ENCODE results near the gene SYK.
"Not testable (repeated sequence)": the region's sequence is repeated elsewhere in the genome, so short reads cannot be mapped to it uniquely, and the experiment has no call there.

SYK gene

DNA sequence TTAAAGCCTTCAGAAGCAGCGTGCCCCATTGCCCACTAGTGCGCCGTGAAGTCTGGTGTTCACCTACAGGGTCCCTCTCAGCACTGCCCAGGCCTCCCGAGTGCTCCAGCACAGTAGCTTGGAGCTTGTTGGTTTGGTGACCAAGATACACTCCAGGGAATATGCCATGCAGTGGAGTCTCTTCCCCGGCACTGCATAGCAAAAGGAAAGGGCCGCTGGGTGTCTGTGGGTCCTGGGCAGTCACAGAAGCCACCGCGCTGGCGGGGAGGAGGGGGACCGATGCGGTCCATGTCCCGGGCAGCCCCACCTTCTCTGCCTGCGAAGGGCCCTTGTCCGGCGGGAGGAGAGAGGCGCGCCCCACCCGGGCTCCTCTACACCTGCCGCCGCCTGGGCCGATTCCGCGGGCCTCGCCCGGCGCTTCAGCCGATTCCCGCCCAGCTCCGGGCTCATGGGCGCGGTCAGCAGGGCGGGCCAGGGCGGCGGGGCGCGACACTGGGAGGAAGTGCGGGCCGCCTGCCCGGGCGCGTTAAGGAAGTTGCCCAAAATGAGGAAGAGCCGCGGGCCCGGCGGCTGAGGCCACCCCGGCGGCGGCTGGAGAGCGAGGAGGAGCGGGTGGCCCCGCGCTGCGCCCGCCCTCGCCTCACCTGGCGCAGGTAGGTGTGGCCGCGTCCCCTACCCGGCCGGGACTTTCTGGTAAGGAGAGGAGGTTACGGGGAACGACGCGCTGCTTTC, at the start of gene SYK:
Gene SYK (plus strand): TSS at position 579 of the 732 bp plus-strand sequence. CDS start 42,080 bp downstream, outside the sequence.
- TF ChIP-seq, protein P1, sequence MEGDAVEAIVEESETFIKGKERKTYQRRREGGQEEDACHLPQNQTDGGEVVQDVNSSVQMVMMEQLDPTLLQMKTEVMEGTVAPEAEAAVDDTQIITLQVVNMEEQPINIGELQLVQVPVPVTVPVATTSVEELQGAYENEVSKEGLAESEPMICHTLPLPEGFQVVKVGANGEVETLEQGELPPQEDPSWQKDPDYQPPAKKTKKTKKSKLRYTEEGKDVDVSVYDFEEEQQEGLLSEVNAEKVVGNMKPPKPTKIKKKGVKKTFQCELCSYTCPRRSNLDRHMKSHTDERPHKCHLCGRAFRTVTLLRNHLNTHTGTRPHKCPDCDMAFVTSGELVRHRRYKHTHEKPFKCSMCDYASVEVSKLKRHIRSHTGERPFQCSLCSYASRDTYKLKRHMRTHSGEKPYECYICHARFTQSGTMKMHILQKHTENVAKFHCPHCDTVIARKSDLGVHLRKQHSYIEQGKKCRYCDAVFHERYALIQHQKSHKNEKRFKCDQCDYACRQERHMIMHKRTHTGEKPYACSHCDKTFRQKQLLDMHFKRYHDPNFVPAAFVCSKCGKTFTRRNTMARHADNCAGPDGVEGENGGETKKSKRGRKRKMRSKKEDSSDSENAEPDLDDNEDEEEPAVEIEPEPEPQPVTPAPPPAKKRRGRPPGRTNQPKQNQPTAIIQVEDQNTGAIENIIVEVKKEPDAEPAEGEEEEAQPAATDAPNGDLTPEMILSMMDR (conservative IDR thresholded peaks at IDR 0.05; ENCODE audit: low read length): no peak
- H3K4me3 ChIP-seq (ENCODE audit: low read length): no peak within 1 kb of the TSS
- no peak for DNase-seq (ENCODE audit: low read depth)

DNA sequence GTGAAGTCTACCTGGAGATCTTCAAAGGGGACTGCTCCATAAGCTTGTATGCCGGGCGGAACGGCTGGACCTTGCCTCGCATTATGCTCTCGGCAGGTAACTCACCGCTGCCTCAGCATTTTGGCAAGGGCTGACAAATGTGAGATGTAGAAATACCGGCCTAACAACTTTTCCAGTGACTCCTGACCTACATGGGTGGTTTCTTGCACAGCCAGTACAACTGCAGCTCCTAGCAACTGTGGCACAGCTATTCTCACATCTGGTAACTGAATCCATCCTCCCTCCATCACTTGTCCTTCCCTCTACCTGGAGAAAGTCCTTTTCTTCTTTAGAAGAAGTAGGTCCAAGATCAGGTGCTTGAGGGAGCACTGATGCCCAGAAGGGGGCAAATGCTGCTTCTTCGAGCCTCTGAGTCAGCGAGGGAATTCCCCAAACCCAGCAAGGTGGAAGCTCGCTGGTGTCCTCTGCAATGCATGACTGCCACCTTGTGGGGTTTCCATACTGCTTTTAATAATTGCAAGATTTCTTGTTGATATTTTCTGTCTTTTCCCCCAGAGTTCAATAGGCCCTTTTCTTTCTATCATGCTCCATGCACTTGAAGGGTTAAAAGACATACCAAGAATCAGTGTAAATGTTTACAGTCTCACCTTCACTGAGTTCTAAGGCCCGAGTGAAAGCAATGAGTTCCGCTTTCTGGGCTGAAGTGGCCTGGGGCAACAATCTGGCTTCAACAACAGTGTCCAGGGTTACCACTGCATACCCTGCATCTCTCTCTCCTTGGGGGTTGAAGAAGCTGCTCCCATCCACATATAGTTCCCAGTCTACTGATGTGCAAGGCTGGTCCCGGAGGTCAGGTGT, 45.9 kb upstream of the SYK start:
- H3K4me3 ChIP-seq (ENCODE audit: low read length): not testable (repeated sequence)
- TF ChIP-seq, protein P1 (conservative IDR thresholded peaks at IDR 0.05; ENCODE audit: low read length): peak; percentile 40
- peak; percentile 15 for DNase-seq (ENCODE audit: low read depth)

DNA sequence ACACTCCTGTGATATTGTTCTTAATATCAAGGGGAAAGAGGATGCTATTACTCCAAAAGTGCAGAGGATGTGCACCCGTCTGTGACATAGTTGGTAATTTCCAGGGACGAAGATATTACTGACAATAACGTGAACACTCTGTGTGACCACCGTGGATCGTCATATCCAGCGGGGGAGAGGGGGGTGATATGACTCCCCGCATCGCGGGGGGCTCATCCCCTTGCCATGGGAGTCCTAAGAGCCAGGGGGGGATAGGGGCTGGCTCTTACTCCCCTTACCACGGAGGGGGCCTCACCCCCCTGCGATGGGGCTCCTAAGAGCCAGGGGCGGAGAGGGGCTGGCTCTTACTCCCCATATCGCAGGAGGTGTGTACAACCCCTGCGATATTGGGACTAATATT, 41.0 kb upstream of the SYK start:
- not testable (repeated sequence) for DNase-seq (ENCODE audit: low read depth); H3K4me3 ChIP-seq (ENCODE audit: low read length)

DNA sequence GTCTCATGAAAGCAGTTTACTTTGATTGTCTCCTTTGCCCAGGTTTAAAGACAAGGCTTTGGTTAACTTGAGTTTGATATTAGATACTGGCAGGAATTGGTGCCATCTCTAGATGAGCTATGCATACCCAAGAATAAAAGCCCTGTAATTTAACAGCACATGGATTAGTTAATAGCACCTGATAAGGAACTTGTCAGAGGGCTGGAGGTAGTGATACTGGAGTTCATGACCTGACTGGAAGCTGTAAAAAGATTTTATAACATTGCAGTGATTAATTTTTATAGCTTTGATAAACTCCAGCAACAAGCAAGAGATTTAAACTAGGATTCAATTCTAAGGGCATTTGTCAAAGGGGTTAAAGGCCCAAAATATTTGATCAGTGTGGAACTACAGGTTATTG, 34.9 kb upstream of the SYK start:
- TF ChIP-seq, protein P1 (conservative IDR thresholded peaks at IDR 0.05; ENCODE audit: low read length): no peak
- no peak for DNase-seq (ENCODE audit: low read depth)
- H3K4me3 ChIP-seq (ENCODE audit: low read length): no peak overlapping the region

DNA sequence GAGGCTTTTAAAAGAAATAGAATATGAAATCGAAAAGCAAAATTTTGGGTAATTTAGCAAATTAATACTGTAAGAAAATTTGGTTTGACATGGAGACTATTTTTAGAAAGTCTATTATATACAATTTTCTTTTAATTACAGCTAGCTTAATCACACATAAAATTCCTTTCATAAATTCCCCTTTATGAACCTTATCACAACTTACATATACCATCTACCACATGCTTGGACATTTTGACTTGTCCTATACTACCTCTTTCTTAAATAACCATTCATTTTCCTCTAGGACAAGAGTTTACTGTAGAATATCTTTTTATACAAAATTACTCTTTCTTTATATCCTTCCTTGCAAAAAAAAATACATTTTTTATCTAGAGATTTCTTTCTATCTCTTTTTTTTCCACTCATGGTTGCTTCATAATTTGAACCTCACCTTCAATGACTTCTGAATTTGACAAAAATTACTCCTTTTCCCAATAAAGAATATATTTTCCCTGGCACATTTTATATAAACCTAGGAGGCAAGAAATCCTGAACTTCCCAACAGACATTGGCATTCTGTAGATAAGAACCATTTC, 34.0 kb upstream of the SYK start:
- no peak for DNase-seq (ENCODE audit: low read depth)
- TF ChIP-seq, protein P1 (conservative IDR thresholded peaks at IDR 0.05; ENCODE audit: low read length): no peak

DNA sequence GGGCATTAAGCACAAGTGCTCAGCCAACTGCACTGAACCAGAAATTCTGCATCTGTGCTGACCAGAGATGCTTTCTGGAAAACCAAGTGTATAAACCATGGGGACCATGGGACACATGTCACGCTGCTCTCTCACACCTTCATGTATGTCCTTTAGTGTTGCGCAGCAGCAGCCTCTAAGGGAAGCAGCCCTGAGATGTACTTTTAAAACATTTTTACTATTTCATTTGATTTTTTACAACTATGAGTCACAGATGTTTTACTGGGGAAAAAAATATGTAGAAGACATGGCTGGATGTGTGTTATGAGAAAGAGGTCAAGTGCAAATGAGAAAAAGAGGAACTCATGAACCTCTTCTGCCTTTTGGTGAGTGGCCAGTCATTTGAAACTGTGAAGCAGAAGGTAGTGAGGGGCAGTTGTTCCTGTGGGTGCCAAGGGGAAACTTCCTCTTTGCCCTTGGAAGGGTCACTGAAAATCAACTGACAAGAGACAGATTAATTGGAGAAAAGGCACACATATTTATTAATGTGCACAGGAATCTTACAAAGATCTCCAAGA, 31.4 kb upstream of the SYK start:
- TF ChIP-seq, protein P1 (conservative IDR thresholded peaks at IDR 0.05; ENCODE audit: low read length): no peak
- H3K4me3 ChIP-seq (ENCODE audit: low read length): no peak overlapping the region
- no peak for DNase-seq (ENCODE audit: low read depth)

More for the DNA sequence above, 34.0 kb upstream of the SYK start:
- no peak overlapping the region for H3K4me3 ChIP-seq (ENCODE audit: low read length)

DNA sequence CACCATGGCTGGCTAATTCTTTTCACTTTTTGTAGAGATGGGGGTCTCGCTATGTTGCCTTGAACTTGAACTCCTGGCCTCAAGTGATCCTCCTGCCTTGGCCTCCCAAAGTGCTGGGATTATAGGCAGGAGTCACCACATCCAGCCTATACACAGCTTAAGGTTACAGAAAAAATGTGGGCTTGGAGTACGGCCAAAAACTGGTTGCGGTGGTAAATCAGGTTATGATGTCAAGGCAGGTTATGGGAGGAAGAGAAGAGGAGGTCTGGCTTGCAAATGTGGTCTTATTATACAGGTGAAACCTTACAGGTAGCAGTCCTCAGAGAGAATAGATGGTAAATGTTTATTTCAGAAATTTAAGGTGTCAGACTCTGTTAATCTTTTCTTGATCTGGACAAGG, 30.7 kb upstream of the SYK start:
- H3K4me3 ChIP-seq (ENCODE audit: low read length): no peak overlapping the region
- DNase-seq (ENCODE audit: low read depth): no peak
- TF ChIP-seq, protein P1 (conservative IDR thresholded peaks at IDR 0.05; ENCODE audit: low read length): no peak

All from AG10803 (cell line).